Brain microvascular endothelial cell (primary cell): Measurements from ENCODE around the gene ITPK1.

ENCODE experiments used
- DNase-seq: peaks from one replicate; pipeline ENCODE4 v3.0.0-alpha.2; 2020
- H3K27ac ChIP-seq: fragments of 250-450 bp; sonication (Bioruptor Pico); 2 replicates; pipeline ENCODE4 v1.5.1; 2020; ENCODE audit warnings: mild to moderate bottlenecking, moderate library complexity
- H3K27me3 ChIP-seq: fragments of 250-450 bp; sonication (Bioruptor Pico); replicated peaks from 2 replicates; pipeline ENCODE4 v1.5.1; 2020; ENCODE audit warnings: mild to moderate bottlenecking
- H3K36me3 ChIP-seq: fragments of 250-450 bp; sonication (Bioruptor Pico); replicated peaks from 2 replicates; pipeline ENCODE4 v1.5.1; 2020; ENCODE audit warnings: mild to moderate bottlenecking
- H3K4me3 ChIP-seq: 2 replicates; pipeline ENCODE4 v1.5.1; 2011; ENCODE audit warnings: low read depth, mild to moderate bottlenecking, control low read depth, low read length, moderate library complexity
- in situ Hi-C: cut with HindIII; loops from 2 replicates; pipeline ENCODE4 v1.10.0; 2017; ENCODE audit warnings: low sequenced_read_pairs, low pct_ligation_motif_present
- TF ChIP-seq, protein P1 (sequence below): IDR thresholded peaks from 2 replicates; pipeline ENCODE4 v1.5.1; 2011; ENCODE audit warnings: low read depth, mild to moderate bottlenecking, moderate library complexity, low read length, control low read depth, inconsistent platforms; ENCODE audit errors: missing control alignments

ITPK1 gene

DNA sequence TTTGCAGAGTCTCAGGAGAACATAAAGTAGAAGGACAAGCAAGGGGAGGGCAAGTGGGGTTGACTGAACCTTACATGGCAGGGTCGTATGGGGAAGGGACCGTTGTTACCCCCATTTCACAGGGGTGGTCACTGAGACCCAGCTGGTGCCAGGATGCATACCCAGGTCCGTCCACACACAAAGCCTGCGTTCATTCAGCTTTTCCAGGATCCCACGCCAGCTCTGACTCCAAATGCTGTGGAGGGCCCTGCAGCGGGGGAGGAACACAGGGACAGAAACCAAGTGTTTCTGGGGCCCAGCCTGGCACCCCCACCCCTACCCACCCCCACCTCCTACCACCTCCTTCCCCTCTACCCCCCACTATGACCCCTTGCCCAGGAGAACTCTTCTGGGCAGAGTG lies 209.3 kb downstream of the ITPK1 start:
- Histone ChIP-seq H3K36me3 (no peaks in the 10 kb centered on the region), H3K4me3 (no peak overlapping the region), H3K27me3 (no peaks in the 10 kb centered on the region), H3K27ac (no peak overlapping the region)
- no peak for DNase-seq
- TF ChIP-seq, protein P1, sequence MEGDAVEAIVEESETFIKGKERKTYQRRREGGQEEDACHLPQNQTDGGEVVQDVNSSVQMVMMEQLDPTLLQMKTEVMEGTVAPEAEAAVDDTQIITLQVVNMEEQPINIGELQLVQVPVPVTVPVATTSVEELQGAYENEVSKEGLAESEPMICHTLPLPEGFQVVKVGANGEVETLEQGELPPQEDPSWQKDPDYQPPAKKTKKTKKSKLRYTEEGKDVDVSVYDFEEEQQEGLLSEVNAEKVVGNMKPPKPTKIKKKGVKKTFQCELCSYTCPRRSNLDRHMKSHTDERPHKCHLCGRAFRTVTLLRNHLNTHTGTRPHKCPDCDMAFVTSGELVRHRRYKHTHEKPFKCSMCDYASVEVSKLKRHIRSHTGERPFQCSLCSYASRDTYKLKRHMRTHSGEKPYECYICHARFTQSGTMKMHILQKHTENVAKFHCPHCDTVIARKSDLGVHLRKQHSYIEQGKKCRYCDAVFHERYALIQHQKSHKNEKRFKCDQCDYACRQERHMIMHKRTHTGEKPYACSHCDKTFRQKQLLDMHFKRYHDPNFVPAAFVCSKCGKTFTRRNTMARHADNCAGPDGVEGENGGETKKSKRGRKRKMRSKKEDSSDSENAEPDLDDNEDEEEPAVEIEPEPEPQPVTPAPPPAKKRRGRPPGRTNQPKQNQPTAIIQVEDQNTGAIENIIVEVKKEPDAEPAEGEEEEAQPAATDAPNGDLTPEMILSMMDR: no peak
- in situ Hi-C loops: no loop called here

DNA sequence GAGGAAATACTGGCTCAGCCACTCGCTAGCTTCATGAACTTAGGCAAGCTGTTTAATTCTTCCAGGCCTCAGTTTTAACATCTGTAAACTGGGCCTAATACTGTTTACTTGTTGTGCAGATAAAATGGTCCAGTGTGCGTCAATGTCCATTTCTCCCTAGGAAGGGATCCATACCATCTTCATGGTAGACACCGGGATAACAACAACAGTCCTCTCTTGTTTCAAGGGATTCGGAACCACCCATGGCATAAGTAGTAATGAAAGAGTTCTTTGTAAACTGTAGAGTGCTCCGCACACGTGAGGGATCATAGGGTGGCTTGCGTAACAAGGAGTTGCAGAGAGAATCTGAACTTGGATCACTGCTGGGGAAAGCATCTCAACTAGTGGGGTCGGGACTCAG lies 210.1 kb downstream of the ITPK1 start:
- Histone ChIP-seq H3K36me3 (no peaks in the 10 kb centered on the region), H3K27me3 (no peaks in the 10 kb centered on the region), H3K4me3 (no peak overlapping the region), H3K27ac (no peak overlapping the region)
- in situ Hi-C loops: no loop called here
- DNase-seq: no peak
- TF ChIP-seq, protein P1: no peak

DNA sequence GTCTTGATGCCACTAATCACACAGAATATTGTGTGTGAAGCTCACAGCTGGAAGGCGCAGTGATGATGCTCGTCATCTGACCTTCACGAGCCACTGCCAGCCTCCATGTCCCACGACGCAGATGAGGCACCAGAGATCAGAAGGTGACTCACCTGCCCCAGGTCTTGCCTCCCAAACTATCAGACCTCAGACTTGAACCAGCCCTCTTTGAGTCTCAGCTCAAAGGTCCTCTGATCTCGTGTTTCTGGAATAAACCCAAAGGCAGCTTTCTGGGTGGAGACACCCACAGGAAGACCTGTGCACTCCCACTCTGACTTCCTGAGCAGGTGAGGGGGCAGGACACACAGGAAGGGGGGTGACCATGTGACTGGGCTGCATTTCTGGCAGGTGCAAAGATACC lies 212.4 kb downstream of the ITPK1 start:
- Histone ChIP-seq H3K27me3 (no peaks in the 10 kb centered on the region), H3K36me3 (no peaks in the 10 kb centered on the region), H3K27ac (no peak overlapping the region), H3K4me3 (no peak overlapping the region)
- no peak for DNase-seq
- in situ Hi-C loops: no loop called here
- TF ChIP-seq, protein P1: no peak

DNA sequence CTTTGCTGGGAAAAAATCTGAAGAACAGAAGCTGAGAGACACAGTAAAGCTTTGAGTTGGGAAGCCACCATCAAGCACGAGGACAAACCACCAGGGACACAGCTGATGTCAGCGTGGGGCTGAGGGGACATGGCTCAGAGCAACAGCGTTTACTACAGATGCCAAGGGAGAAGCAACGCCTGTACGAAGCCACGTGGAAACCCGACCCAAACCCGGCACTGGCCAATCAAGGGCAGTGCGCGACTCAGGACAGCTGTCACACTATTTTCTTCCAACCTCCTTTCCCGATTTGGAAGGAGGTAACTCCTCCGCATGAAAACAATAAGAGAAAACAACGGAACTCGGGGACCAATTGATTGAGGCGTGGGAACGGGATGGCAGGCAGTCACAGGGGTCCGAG lies 213.0 kb downstream of the ITPK1 start:
- no peaks in the 10 kb centered on the region for H3K27me3 ChIP-seq
- no peak overlapping the region for H3K27ac ChIP-seq
- in situ Hi-C loops: no loop called here
- H3K36me3 ChIP-seq: no peaks in the 10 kb centered on the region
- TF ChIP-seq, protein P1: no peak
- DNase-seq: no peak
- no peak overlapping the region for H3K4me3 ChIP-seq

DNA sequence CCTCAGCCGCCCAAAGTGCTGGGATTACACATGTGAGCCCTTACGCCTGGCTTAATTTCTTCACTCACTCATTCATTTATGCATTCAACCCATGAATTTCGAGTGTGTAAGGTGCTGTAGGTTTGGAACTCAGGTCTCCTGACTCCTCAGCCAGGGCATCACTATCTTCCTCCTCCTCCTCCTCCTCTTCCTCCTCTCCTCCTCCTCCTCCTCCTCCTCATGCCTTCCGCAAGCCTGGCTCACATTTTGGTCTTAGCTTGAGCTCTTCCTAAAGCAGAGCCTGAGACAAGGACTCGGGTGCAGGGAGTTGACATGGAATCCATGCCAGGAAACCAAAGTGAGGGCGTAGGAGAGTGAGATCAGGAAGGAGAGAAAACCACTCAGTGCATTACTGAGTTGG lies 213.5 kb downstream of the ITPK1 start:
- in situ Hi-C loops: no loop called here
- H3K27ac ChIP-seq: no peak overlapping the region
- TF ChIP-seq, protein P1: no peak
- H3K36me3 ChIP-seq: no peaks in the 10 kb centered on the region
- DNase-seq: no peak
- no peaks in the 10 kb centered on the region for H3K27me3 ChIP-seq
- no peak overlapping the region for H3K4me3 ChIP-seq

DNA sequence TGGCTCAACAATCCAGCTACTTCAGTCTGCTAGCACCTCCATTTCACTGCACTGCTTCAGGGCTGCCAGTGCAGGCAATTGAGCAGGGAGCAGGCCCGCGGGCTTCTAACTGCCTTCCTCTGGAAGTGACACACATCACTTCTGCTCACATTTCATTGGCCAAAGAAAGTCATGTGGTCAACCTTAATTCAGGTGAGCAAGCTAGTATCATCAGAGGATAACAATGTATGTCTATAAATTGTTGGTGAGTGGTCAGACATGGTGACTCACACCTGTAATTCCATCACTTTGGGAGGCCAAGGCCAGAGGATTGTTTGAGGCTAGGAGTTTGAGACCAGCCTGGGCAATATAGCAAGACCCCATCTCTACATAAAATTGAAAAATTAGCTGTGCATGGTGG lies 215.1 kb downstream of the ITPK1 start:
- TF ChIP-seq, protein P1: no peak
- Histone ChIP-seq H3K27ac (no peak overlapping the region), H3K36me3 (no peaks in the 10 kb centered on the region), H3K4me3 (no peak overlapping the region), H3K27me3 (no peaks in the 10 kb centered on the region)
- in situ Hi-C loops: no loop called here
- DNase-seq: no peak
